HepG2 (cell line): Measurements from ENCODE around the gene FGD3.

Experiments
- RAD21 ChIP-seq: fragments of 450-650 bp; formaldehyde crosslinking; IDR thresholded peaks from 2 replicates; pipeline ENCODE4 v1.5.0; 2020; ENCODE audit warnings: mild to moderate bottlenecking
- TF ChIP-seq, protein P1 (sequence below): sonication (generic); formaldehyde crosslinking; IDR thresholded peaks from 2 replicates; pipeline ENCODE4 v1.5.0; 2020; ENCODE audit warnings: missing genetic modification reagents
- TF ChIP-seq, protein P2 (sequence below): sonication (generic); formaldehyde crosslinking; IDR thresholded peaks from 2 replicates; pipeline ENCODE4 v1.5.0; 2020; ENCODE audit warnings: mild to moderate bottlenecking, missing genetic modification reagents, moderate library complexity

DNA sequence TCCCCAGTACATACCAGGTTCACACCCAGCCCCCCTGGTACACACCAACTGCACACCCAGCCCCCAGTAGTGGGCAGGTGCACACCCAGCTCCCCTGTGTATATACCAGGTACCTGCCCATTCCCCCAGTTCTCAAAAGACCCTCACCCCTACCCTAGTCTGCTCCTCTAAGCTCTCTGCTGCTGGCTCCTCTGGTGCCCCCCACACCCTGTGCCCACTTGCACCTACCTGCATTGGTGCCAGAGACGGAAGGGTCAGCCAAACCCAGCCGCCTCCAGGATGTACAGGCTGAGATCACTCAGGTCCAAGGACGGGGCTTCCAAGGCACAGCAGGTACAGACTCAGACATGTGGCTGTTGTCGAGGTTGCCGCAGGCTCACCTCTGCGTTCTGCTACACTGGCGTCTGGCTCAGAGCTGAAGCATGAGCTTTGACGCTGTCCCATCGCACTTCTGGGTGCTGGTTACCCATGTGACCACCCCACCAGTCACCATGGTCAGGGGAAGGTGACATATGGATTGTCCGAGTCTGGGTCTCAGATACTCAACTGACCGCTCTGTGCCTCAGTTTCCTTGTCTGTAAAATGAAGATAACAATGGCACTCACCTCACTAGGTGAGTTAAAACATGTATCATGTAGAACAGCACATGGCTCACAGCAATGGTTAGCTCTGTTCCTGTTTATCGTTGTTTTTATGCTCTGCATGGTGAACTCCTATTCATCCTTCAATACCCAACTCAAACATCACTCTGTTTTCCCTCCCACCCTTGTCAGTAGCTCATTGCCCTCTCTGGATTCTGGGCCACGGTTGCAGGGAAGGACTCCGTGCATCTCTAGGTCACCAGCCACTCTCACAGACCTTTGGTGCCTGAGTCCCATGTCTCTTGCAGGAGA lies 65.9 kb downstream of the FGD3 start:
- TF ChIP-seq, protein P1, sequence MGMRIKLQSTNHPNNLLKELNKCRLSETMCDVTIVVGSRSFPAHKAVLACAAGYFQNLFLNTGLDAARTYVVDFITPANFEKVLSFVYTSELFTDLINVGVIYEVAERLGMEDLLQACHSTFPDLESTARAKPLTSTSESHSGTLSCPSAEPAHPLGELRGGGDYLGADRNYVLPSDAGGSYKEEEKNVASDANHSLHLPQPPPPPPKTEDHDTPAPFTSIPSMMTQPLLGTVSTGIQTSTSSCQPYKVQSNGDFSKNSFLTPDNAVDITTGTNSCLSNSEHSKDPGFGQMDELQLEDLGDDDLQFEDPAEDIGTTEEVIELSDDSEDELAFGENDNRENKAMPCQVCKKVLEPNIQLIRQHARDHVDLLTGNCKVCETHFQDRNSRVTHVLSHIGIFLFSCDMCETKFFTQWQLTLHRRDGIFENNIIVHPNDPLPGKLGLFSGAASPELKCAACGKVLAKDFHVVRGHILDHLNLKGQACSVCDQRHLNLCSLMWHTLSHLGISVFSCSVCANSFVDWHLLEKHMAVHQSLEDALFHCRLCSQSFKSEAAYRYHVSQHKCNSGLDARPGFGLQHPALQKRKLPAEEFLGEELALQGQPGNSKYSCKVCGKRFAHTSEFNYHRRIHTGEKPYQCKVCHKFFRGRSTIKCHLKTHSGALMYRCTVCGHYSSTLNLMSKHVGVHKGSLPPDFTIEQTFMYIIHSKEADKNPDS (CRISPR knock-in tag) = no peak
- TF ChIP-seq RAD21 = no peak
- TF ChIP-seq, protein P2, sequence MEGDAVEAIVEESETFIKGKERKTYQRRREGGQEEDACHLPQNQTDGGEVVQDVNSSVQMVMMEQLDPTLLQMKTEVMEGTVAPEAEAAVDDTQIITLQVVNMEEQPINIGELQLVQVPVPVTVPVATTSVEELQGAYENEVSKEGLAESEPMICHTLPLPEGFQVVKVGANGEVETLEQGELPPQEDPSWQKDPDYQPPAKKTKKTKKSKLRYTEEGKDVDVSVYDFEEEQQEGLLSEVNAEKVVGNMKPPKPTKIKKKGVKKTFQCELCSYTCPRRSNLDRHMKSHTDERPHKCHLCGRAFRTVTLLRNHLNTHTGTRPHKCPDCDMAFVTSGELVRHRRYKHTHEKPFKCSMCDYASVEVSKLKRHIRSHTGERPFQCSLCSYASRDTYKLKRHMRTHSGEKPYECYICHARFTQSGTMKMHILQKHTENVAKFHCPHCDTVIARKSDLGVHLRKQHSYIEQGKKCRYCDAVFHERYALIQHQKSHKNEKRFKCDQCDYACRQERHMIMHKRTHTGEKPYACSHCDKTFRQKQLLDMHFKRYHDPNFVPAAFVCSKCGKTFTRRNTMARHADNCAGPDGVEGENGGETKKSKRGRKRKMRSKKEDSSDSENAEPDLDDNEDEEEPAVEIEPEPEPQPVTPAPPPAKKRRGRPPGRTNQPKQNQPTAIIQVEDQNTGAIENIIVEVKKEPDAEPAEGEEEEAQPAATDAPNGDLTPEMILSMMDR (CRISPR knock-in tag) = no peak
